Measurements from ENCODE around the gene TGM6. TPM values are rescaled to one million over a fixed set of nuclear protein-coding genes. Genes with fewer than 3 reads are reported as not detected.

Gene TGM6
- total RNA-seq, 1 experiment from 2014 or later, result not detected

- no peak for DNase-seq
- WGBS (ENCODE audit: extremely low coverage, insufficient read length, low lambda C conversion rate), result no CpG with 5 or more reads among the region's 12 CpGs
- no peak overlapping the region for H3K23ac ChIP-seq (ENCODE audit: insufficient read length, low read depth, low read length)
- no peaks in the 10 kb centered on the region for H4K20me1 ChIP-seq (ENCODE audit: control insufficient read depth, insufficient read depth, insufficient read length)
- no peaks in the 10 kb centered on the region for H3K23me2 ChIP-seq (ENCODE audit: insufficient read length, low read depth, low read length, poor library complexity, severe bottlenecking)
- no peaks in the 10 kb centered on the region for H3K9me3 ChIP-seq (ENCODE audit: control insufficient read depth, low read depth, low read length)
- H2AFZ ChIP-seq (ENCODE audit: low read length), result no peak overlapping the region
- Mint-ChIP-seq H3K27ac (no peak overlapping the region), H3K4me1 (peaks cover 4 to 5% of the 10 kb centered on the region in 2 experiments), H3K9me3 (peaks cover 0 to 3% of the 10 kb centered on the region in 2 experiments; a peak in 1 of 5 replicates), H3K4me3 (no peak overlapping the region), H3K27me3 (ENCODE audit: low read depth) (no peaks in the 10 kb centered on the region), H3K36me3 (ENCODE audit: insufficient read depth in 1 of 3, low read depth in 3 of 3) (no peaks in the 10 kb centered on the region)
- peak; percentile 57 for TF ChIP-seq CTCF (conservative IDR thresholded peaks at IDR 0.05)
- H3K9ac ChIP-seq (ENCODE audit: extremely low read depth, insufficient read length, low read length), result no peak overlapping the region
- H3K79me1 ChIP-seq (ENCODE audit: insufficient read depth, low read depth, low read length, poor library complexity, severe bottlenecking), result no peaks in the 10 kb centered on the region
- H2BK120ac ChIP-seq (ENCODE audit: low read depth, low read length, poor library complexity, severe bottlenecking), result no peak overlapping the region
- H3K27me3 ChIP-seq (ENCODE audit: insufficient read depth, low read length), result no peaks in the 10 kb centered on the region
- H2BK15ac ChIP-seq (ENCODE audit: low read depth, low read length), result no peak overlapping the region
- H3K4ac ChIP-seq (ENCODE audit: low read depth, low read length), result no peak overlapping the region
- no peak overlapping the region for H2BK20ac ChIP-seq (ENCODE audit: low read depth, low read length, poor library complexity, severe bottlenecking)
- H2BK12ac ChIP-seq (ENCODE audit: insufficient read length, low read depth, low read length), result no peak overlapping the region
- H4K5ac ChIP-seq (ENCODE audit: insufficient read length, low read depth, low read length), result no peak overlapping the region
- no peaks in the 10 kb centered on the region for H3K79me2 ChIP-seq (ENCODE audit: insufficient read depth, low read length)
- no peak overlapping the region for H3K56ac ChIP-seq (ENCODE audit: insufficient read length, low read depth, low read length)
- no peak overlapping the region for H4K8ac ChIP-seq (replicated peaks; ENCODE audit: insufficient read length, low read depth, low read length)
- no peak overlapping the region for H2BK5ac ChIP-seq (ENCODE audit: insufficient read length, low read length)
- no peak overlapping the region for H3K27ac ChIP-seq (ENCODE audit: insufficient read length, low read depth, low read length)
- H3K18ac ChIP-seq (ENCODE audit: insufficient read length, low read depth, low read length), result no peak overlapping the region
- H3K4me1 ChIP-seq (ENCODE audit: insufficient read depth, low read length), result no peaks in the 10 kb centered on the region
- no peak overlapping the region for H2AK5ac ChIP-seq (ENCODE audit: insufficient read length, low read length)
- no peak overlapping the region for H3K14ac ChIP-seq (ENCODE audit: insufficient read depth, low read length)
- no peak overlapping the region for H3K4me2 ChIP-seq (ENCODE audit: insufficient read depth, insufficient read length, low read length)
- no peak overlapping the region for H4K91ac ChIP-seq (ENCODE audit: insufficient read length, low read depth, low read length)
- no peak overlapping the region for H3T11ph ChIP-seq (ENCODE audit: low read length)
These were observed 17.0 kb downstream of the TGM6 start for GRCh38 chr20:2397595-2398145.

Measured in H9 (cell line).